Caki2 (cell line): ENCODE measurements around the gene TXNRD2. TPM values are rescaled to one million over a fixed set of nuclear protein-coding genes. Genes with fewer than 3 reads are reported as not detected.

Source experiments
- DNase-seq: peaks from one replicate; pipeline ENCODE4 v3.0.0-alpha.2; 2015; ENCODE audit warnings: low read depth
- in situ Hi-C: cut with HindIII; loops from 2 replicates; pipeline ENCODE4 v1.10.0; 2016; ENCODE audit warnings: low sequenced_read_pairs, low pct_unique_long_range_greater_than_20kb, mixed read lengths
- total RNA-seq: library from RNA; depleted of rRNA; stranded (reverse); fragments of >200 nt; shearing (Covaris generic); gene quantifications from 2 replicates; pipeline ENCODE4 v1.2.3, GENCODE V29; 2014; ENCODE audit warnings: low replicate concordance

Gene TXNRD2
- total RNA-seq, 1 experiment from 2014 or later: 54.5 TPM

DNA sequence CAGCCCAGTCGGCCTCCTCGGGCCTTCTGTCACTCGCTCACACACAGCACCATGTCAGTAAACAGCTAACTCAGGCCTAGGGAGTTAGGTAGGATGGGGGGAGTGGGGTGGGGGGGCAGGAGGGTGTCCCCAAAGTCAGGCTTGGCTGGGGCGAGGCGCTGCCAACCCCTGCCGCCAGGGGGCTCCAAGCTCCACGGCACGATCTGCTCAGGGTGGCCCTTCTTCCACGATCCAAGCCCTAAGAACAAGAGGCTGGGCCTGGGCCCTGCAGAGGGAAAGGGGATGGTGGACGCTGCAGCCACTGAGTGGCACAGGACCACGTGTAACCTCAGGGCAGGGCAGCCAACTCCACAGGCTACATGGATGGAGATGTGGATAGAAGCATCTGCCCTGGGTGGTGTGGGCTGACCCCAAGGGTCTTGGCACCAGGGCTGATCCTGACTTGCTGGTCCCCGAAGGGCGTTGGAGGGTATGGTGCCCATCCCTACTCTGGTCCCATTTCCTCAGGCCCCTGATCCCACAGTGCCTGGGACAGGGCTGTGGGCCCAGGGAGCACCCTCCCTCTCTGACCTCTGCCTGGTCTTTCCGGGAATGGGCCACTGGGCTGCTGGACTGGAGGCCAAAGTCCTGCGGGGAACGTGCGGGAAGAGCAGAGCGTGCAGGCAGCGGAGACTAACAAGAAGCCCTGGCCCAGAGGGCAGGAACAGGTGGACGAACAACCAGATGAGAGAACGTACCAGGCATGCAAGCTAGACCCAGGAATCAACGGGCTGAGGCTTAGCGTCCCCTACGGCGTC is 29.1 kb upstream of the TXNRD2 start:
- in situ Hi-C loops: no loop called here
- DNase-seq: peak; percentile 42

DNA sequence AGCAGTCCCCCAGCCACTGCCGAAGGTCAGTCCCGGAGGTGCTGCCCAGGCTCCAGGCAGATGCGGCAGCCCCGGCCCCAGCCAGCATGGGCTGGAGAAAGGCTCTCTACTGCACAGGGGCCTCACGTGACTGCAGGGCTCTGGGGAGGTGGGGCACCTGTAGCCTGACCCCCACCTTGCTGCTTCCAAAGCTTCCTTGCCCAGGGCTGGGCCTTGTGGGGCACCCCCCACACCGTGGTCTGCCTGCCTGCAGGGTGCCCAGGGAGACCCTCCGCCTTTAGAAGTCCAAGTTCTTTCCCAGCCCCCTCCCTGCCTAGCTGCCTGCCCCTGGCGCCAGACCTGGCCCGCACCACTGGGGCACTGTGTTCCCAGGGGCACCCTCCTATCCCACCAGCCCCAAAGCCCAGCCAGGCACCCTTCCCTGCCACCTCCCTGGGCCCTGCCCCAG is 28.4 kb upstream of the TXNRD2 start:
- in situ Hi-C loops: no loop called here

DNA sequence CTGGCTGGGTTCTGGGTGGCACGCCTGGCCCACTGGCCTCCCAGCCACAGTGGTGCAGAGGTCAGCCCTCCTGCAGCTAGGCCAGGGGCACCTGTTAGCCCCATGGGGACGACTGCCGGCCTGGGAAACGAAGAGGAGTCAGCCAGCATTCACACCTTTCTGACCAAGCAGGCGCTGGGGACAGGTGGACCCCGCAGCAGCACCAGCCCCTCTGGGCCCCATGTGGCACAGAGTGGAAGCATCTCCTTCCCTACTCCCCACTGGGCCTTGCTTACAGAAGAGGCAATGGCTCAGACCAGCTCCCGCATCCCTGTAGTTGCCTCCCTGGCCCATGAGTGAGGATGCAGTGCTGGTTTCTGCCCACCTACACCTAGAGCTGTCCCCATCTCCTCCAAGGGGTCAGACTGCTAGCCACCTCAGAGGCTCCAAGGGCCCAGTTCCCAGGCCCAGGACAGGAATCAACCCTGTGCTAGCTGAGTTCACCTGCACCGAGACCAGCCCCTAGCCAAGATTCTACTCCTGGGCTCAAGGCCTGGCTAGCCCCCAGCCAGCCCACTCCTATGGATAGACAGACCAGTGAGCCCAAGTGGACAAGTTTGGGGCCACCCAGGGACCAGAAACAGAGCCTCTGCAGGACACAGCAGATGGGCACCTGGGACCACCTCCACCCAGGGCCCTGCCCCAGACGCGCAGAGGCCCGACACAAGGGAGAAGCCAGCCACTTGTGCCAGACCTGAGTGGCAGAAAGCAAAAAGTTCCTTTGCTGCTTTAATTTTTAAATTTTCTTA is 27.7 kb upstream of the TXNRD2 start:
- DNase-seq: no peak
- in situ Hi-C loops: no loop called here

More for the DNA sequence above, 28.4 kb upstream of the TXNRD2 start:
- DNase-seq: no peak

DNA sequence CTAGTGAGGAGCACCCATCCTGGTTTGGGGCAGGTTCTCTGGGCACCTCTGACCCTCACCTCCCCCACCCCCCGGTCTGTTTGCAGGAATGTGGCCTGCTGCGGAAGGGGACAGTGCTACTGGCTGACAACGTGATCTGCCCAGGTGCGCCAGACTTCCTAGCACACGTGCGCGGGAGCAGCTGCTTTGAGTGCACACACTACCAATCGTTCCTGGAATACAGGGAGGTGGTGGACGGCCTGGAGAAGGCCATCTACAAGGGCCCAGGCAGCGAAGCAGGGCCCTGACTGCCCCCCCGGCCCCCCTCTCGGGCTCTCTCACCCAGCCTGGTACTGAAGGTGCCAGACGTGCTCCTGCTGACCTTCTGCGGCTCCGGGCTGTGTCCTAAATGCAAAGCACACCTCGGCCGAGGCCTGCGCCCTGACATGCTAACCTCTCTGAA is 26.9 kb upstream of the TXNRD2 start:
- in situ Hi-C loops: no loop called here
- DNase-seq: no peak

DNA sequence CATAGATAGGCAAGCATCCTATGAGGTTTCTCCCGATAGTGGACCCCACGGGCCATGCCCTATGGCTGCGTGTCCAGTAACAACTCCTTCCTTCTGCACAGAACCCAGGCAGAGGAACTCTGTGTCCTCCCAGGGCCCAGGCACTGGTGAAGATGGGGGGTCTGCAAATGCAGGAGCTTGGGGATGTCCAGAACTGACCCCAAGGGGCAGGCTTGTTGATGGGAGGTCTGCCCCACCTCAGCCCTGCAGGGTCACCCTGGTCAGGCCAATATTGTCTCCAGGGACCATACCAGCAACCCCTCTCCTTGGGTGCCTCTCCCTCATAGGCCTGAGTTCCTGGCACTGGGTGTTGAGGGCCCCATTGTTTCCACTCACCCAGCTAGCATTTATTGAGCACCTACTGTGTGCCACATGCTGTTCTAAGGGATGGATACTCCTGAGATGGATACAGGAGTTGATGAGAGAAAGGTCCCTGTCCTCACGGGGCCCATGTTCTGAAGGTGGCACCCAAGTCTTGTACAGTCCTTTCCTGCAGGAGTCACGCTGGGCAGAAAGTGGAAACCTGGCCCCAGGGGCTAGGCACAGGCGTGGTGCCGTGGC is 26.3 kb upstream of the TXNRD2 start:
- in situ Hi-C loops: no loop called here
- DNase-seq: no peak

DNA sequence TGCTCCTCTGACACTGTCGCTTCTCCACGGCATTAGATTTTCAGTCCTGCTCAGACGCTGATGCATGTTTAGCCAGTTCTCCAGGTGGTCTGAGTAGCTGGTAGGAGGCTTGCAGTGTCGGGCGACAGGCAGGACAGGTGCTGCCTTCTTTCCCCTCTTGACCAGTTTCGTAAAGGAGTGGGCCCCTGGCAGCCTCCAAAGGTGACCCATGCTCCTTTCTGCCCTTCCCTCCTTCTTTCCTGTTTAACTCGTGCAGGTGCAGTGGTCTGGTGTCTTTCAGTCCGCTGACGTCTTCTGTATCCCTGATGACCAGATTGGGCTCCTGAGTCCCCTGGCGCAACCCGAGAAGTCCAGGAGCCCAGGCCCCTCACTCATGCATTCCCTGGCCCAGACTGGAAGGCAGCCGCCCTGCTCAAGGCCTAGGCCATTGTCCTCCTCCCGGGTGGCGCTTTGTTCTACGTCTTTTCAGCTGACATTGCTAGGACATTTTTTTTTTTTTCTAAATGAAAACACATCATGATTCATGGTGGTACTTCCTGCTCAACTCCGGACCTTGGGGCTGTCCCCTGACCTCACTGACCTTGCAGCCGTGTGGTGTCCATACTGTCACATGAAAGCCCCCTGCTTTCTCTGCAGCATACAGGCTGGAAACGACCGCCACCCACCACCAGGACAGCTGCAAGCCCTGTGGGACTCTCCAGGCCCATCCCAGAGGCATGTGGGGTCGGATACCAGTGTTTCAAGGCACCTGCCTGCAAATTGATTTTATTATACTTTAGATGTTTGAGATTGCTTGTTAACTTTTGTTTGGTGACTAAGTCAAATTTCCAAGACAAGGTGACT is 25.5 kb upstream of the TXNRD2 start:
- no peak for DNase-seq
- in situ Hi-C loops: no loop called here

DNA sequence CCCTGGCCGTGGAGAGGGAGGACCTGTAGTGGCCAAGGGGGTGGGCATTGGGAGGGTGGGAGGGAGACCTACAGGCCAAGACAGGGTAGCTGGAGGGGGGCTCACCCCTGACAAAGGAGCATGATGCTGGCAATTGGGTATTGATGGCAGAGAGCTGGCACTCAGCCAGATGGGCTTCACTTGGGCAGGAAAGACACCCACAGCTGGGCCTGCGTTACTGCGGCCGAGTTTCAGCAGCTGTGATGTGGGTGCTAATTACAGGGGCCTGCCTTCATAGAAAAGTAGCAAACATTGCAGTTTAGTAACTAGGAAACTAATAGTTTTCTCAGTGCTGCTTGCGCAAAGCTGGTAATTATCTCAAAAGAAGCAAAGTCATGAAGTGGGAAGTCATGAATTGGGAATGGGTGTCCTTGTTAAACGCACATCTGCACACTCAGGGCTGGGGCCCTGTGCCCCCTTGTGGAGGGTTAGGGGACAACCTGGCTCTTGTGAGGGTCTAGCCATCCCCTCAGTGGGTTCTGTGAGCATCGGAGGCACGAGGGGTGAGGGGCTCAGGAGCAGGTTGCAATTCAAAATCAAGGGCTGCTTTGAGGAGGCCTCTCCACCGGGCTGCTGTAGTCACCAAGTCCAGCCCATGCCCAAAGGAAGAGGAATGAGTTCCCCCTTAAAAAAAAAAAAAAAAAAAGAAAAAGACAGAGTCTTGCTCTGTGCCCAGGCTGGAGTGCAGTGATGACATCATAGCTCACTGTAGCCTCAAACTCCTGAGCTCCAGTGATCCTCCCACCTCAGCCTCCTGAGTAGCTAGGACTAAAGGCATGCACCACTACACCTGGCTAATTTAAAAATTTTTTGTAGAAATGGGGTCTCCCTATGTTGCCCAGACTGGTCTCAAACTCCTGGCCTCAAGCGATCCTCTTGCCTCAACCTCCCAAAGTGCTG is 24.4 kb upstream of the TXNRD2 start:
- no peak for DNase-seq
- in situ Hi-C loops: no loop called here

DNA sequence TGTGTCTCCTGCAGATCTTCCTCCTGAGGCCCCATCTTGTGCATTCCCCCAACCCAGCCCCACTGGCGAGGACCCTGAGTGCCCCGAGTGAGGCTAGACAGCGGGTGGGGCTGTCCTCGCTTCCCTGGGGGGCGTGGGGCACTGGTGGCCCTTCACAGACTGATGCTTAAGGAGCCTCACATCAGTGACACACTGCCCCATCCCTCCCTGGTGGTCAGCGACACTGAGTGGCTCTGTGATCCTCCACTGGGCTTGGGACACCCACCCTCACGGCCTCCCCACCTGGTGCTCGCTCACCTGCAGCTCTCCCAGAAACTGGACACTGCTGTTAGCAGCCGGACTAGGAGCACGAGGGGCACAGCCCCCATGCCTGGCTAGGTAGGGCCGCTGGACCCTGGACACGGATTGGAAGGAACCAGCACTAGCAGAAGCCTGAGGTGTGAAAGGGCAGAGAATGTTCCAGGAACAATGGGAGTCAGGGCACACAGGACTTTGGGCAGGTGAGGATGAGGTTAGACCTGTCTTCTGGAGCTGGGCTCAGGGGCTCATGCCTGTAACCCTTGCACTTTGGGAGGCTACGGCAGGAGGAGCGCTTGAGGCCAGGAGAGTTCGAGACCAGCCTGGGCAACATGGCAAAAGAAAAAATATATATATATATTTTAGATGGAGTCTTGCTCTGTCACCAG is 23.2 kb upstream of the TXNRD2 start:
- DNase-seq: no peak
- in situ Hi-C loops: no loop called here

DNA sequence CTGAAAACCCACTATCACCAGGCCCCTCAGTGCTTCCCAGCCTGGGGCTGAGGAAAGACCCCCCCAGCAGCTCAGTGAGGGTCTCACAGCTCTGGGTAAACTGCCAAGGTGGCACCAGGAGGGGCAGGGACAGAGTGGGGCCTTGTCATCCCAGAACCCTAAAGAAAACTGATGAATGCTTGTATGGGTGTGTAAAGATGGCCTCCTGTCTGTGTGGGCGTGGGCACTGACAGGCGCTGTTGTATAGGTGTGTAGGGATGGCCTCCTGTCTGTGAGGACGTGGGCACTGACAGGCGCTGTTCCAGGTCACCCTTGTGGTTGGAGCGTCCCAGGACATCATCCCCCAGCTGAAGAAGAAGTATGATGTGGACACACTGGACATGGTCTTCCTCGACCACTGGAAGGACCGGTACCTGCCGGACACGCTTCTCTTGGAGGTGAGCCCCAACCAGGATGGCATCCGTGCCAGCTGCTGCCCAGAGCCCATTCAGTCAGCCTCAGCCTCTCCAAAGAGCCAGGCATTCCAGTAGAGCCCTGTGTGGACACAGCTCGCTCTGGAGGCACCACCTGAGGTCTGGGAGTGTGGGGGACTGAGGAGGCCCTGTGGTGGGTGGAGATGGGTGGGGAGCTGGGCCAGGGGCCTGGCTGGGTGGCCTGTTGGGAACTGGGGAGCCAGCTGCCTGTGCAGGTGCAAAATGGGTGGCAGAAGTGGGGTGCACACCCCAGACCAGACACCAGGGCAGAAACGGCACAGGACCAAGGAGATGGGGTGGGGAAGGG is 22.4 kb upstream of the TXNRD2 start:
- in situ Hi-C loops: no loop called here
- no peak for DNase-seq

DNA sequence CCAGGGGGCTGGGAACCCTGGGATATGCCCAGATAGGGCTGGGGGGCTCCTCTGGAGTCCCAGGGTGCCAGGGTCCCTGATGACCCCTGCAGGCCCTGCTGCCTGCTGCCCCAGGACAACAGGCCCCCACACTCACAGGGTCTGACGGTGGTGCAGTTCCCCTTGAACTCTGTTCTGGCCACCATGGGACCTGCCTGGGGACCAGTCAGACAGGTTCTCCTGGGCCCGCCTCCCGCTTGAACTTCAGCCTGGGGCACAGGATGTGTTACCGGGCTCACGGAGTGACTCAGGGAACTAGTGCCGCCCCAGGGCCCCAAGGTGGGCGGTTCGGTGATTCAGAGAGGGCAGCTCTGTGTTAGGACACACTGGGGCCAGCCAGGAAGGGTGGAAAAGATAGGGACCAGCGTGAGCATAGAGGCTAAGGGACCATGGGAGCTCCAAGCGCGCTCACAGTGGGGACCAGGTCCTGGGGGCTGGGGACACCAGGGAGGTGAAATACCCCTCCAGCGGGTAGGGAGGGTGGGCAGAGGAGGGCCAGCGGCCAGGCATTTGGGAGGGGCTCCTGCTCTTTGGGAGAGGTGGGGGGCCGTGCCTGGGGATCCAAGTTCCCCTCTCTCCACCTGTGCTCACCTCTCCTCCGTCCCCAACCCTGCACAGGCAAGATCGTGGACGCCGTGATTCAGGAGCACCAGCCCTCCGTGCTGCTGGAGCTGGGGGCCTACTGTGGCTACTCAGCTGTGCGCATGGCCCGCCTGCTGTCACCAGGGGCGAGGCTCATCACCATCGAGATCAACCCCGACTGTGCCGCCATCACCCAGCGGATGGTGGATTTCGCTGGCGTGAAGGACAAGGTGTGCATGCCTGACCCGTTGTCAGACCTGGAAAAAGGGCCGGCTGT is 21.5 kb upstream of the TXNRD2 start:
- in situ Hi-C loops: no loop called here
- DNase-seq: peak; percentile 59

DNA sequence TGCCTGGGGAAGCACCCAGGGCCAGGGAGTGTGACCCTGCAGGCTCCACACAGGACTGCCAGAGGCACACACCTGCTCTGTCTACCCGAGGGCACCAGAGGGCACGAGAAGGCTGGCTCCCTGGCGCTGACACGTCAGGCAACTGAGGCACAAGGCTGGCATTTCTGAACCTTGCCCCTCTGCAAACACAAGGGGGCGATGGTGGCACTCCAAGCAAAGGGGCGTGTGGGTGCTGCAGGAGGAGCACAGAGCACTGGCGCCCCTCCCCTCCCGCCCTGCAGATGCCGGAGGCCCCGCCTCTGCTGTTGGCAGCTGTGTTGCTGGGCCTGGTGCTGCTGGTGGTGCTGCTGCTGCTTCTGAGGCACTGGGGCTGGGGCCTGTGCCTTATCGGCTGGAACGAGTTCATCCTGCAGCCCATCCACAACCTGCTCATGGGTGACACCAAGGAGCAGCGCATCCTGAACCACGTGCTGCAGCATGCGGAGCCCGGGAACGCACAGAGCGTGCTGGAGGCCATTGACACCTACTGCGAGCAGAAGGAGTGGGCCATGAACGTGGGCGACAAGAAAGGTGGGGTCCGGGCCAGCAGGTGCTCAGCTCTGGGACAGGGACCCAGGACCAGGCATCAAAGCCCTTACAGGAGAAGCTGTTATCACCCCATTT is 20.8 kb upstream of the TXNRD2 start:
- peak; percentile 71 for DNase-seq
- in situ Hi-C loops: no loop called here

DNA sequence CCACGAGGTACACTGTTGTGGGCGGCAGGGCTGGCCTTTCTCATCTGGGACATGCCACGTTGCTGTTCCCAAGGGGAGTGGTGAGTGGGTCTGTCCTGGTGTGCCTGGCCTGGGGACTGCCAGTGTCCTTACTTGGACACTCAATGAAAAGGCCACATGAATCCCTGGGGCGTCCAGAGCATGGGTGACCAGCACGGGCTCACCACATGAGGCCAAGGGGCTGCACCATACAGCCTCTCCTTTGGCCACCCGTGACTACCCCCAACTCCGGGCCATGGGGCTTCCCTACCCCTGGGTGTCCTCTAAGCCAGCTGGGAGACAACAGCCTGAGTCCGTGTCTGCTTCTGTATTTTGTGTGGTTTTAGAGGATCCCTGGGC is 20.2 kb upstream of the TXNRD2 start:
- DNase-seq: no peak
- in situ Hi-C loops: no loop called here

DNA sequence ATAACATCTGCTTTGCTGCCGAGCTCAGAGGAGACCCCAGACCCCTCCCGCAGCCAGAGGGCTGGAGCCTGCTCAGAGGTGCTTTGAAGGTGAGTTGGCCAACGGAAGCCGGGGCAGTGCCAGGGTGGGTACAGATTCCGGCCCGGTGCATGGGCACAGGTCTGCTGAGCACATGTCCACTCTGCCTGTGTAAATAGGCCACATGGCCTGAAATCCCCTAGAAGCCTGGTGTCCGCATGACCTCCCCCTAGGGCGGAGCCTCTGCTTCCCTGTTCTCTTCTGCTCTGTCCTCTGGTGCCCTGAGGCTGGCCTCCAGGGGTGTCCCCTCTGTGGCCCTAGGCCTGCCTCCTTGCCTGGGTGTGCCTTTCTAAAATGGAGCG is 19.6 kb upstream of the TXNRD2 start:
- in situ Hi-C loops: no loop called here
- no peak for DNase-seq

DNA sequence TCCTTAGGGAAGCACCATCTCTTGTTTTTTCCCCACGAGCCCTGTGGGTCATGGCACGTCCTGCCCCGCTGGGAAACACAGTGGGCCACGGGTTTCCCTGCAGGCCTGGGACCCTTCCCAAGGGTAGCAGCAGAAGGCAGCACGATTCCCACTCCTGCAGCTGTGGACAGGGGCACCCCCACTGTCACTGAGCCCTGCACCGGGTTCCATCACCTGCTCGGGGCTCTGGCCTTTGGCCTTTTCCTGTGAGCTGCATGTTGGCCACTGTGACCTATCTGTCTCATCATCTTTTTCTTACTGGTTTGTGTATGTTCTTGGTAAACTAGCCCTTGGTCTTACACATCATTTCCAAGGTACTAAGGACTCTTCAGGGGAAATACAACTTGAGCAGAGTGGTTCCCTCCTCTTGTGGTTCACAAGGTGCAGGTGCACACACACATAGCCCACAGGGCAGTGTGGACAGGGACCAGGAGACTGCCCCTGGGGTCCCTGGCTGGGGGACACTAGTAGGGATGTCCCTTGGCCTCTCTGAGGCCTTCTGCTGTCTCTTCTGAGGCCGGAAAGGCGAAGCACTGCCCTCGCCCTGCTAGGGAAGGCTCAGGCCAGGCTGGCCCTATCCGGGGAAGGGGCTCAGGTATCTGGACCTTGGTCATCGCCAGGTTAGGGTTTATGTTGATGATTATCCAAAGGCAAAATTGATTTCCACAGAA is 19.0 kb upstream of the TXNRD2 start:
- no peak for DNase-seq
- in situ Hi-C loops: no loop called here
